ENCODE data around the gene MILR1. TPM values are rescaled to one million over a fixed set of nuclear protein-coding genes. Genes with fewer than 3 reads are reported as not detected.
"Not testable (repeated sequence)": the region's sequence is repeated elsewhere in the genome, so short reads cannot be mapped to it uniquely, and the experiment has no call there.

The MILR1 gene
- polyA plus RNA-seq, 1 donor (not counting 4 experiments of a cell fraction or from before 2014, with no cell fraction given): not detected

DNA sequence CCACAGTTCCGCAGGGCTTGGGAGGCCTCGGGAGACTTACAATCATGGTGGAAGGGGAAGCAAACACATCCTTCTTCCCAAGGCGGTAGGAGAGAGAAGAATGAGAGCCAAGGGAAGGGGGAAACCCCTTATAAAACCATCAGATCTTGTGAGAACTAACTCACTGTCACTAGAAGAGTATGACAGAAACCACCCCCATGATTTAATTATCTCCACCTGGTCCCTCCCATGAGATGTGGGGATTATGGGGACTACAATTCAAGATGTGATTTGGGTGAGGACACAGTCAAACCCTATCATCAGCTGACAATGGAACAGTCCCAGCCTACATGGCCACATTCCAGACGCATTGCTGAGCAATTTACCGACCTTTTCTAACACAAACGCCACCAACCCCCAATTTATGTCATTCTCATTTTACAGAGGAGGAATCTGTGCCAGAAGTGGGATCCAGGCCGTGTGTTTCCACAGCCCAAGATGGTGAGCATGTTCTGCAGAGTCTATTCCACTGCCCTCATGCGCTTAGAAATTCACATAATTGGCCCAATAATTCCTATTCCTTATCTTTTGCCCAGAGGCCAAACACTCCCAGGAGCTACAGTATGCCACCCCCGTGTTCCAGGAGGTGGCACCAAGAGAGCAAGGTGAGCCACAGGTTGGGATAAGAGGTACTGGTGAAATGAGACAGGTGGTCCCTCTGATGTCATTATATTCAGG, 17.3 kb downstream of the MILR1 start:
- no peaks in the 10 kb centered on the region for H3K36me3 ChIP-seq (ENCODE audit: control insufficient read depth in 2 of 2, extremely low read depth in 1 of 2, insufficient read depth in 2 of 2, low read length in 2 of 2)
- no peak for DNase-seq (ENCODE audit: low read depth, low spot score)
- H3K27ac ChIP-seq (ENCODE audit: control insufficient read depth, insufficient read depth, low read length): no peak overlapping the region
- H3K4me3 ChIP-seq (ENCODE audit: control insufficient read depth in 2 of 3, extremely low read depth in 1 of 3, insufficient read depth in 2 of 3, low read depth in 1 of 3, low read length in 3 of 3): no peak overlapping the region
- no peaks in the 10 kb centered on the region for H3K79me2 ChIP-seq (ENCODE audit: control insufficient read depth, insufficient read depth, low read length)
- H3K27me3 ChIP-seq (ENCODE audit: control insufficient read depth, extremely low read depth, insufficient read depth, low read length): peaks cover 6% of the 10 kb centered on the region
- H3K9me1 ChIP-seq (ENCODE audit: control insufficient read depth, extremely low read depth, insufficient read depth, low read length): no peaks in the 10 kb centered on the region
- no peaks in the 10 kb centered on the region for H3K4me1 ChIP-seq (ENCODE audit: control insufficient read depth, extremely low read depth, insufficient read depth, low read length)
- H3K9me3 ChIP-seq (ENCODE audit: control insufficient read depth, low read depth, low read length): no peaks in the 10 kb centered on the region
- dilution Hi-C loops (cut with MboI; ENCODE audit: extremely low pct_ligation_motif_present, low sequenced_read_pairs): no loop called here
- no peak overlapping the region for H2AFZ ChIP-seq (ENCODE audit: control insufficient read depth, low read length)
- H3K4me2 ChIP-seq (ENCODE audit: control insufficient read depth, extremely low read depth, insufficient read depth, low read depth, low read length): no peak overlapping the region
- H3K9ac ChIP-seq (ENCODE audit: control insufficient read depth, extremely low read depth, insufficient read depth, low read length): no peak overlapping the region
- FAIRE-seq: no peak
- TF ChIP-seq, protein P1, sequence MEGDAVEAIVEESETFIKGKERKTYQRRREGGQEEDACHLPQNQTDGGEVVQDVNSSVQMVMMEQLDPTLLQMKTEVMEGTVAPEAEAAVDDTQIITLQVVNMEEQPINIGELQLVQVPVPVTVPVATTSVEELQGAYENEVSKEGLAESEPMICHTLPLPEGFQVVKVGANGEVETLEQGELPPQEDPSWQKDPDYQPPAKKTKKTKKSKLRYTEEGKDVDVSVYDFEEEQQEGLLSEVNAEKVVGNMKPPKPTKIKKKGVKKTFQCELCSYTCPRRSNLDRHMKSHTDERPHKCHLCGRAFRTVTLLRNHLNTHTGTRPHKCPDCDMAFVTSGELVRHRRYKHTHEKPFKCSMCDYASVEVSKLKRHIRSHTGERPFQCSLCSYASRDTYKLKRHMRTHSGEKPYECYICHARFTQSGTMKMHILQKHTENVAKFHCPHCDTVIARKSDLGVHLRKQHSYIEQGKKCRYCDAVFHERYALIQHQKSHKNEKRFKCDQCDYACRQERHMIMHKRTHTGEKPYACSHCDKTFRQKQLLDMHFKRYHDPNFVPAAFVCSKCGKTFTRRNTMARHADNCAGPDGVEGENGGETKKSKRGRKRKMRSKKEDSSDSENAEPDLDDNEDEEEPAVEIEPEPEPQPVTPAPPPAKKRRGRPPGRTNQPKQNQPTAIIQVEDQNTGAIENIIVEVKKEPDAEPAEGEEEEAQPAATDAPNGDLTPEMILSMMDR (optimal IDR thresholded peaks at IDR 0.05 in 1 of 3, IDR thresholded peaks at IDR 0.05 in 1 of 3, conservative IDR thresholded peaks at IDR 0.05 in 1 of 3; ENCODE audit: extremely low read depth in 1 of 3, insufficient read depth in 2 of 3, low read length in 3 of 3): no peak
- TF ChIP-seq EZH2 (IDR thresholded peaks at IDR 0.05; ENCODE audit: low read length): no peak
- no peaks in the 10 kb centered on the region for H4K20me1 ChIP-seq (ENCODE audit: control insufficient read depth, extremely low read depth, insufficient read depth, low read length)

DNA sequence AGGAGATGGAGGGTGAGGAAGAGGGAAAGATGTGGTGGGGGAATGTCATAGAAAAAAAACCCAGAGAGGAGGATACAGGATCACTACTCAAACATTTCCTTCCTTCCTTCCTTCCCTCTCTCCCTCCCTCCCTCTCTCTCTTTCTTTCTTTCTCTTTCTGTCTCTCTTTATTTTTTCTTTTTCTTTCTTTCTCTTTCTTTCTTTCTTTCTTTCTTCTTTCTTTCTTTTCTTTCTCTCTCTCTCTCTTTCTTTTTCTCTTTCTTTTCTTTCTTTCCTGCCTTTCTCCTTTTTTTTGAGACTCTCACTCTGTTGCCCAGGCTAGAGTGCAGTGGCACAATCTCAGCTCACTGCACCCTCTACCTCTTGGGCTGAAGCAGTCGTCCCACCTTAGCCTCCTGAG, 17.9 kb downstream of the MILR1 start:
- H3K27ac ChIP-seq (ENCODE audit: control insufficient read depth, insufficient read depth, low read length); H3K4me2 ChIP-seq (ENCODE audit: control insufficient read depth, extremely low read depth, insufficient read depth, low read depth, low read length); H3K27me3 ChIP-seq (ENCODE audit: control insufficient read depth, extremely low read depth, insufficient read depth, low read length); H4K20me1 ChIP-seq (ENCODE audit: control insufficient read depth, extremely low read depth, insufficient read depth, low read length); H3K4me3 ChIP-seq (ENCODE audit: control insufficient read depth in 2 of 3, extremely low read depth in 1 of 3, insufficient read depth in 2 of 3, low read depth in 1 of 3, low read length in 3 of 3); H3K9me1 ChIP-seq (ENCODE audit: control insufficient read depth, extremely low read depth, insufficient read depth, low read length); DNase-seq (ENCODE audit: low read depth, low spot score); FAIRE-seq; H3K36me3 ChIP-seq (ENCODE audit: control insufficient read depth in 2 of 2, extremely low read depth in 1 of 2, insufficient read depth in 2 of 2, low read length in 2 of 2); H2AFZ ChIP-seq (ENCODE audit: control insufficient read depth, low read length); H3K9ac ChIP-seq (ENCODE audit: control insufficient read depth, extremely low read depth, insufficient read depth, low read length); H3K9me3 ChIP-seq (ENCODE audit: control insufficient read depth, low read depth, low read length); H3K4me1 ChIP-seq (ENCODE audit: control insufficient read depth, extremely low read depth, insufficient read depth, low read length); dilution Hi-C loops (cut with MboI; ENCODE audit: extremely low pct_ligation_motif_present, low sequenced_read_pairs); H3K79me2 ChIP-seq (ENCODE audit: control insufficient read depth, insufficient read depth, low read length): not testable (repeated sequence)

GRCh38 chr17:64470625-64471024, 21.7 kb downstream of the MILR1 start:
- no peaks in the 10 kb centered on the region for H3K9me3 ChIP-seq (ENCODE audit: control insufficient read depth, low read depth, low read length)
- H4K20me1 ChIP-seq (ENCODE audit: control insufficient read depth, extremely low read depth, insufficient read depth, low read length): no peaks in the 10 kb centered on the region
- H3K4me2 ChIP-seq (ENCODE audit: control insufficient read depth, extremely low read depth, insufficient read depth, low read depth, low read length): no peak overlapping the region
- no peak overlapping the region for H3K9ac ChIP-seq (ENCODE audit: control insufficient read depth, extremely low read depth, insufficient read depth, low read length)
- dilution Hi-C loops (cut with MboI; ENCODE audit: extremely low pct_ligation_motif_present, low sequenced_read_pairs): no loop called here
- FAIRE-seq: no peak
- TF ChIP-seq EZH2 (IDR thresholded peaks at IDR 0.05; ENCODE audit: low read length): no peak
- TF ChIP-seq, protein P1 (optimal IDR thresholded peaks at IDR 0.05 in 1 of 3, IDR thresholded peaks at IDR 0.05 in 1 of 3, conservative IDR thresholded peaks at IDR 0.05 in 1 of 3; ENCODE audit: extremely low read depth in 1 of 3, insufficient read depth in 2 of 3, low read length in 3 of 3): no peak
- H3K27ac ChIP-seq (ENCODE audit: control insufficient read depth, insufficient read depth, low read length): no peak overlapping the region
- H3K9me1 ChIP-seq (ENCODE audit: control insufficient read depth, extremely low read depth, insufficient read depth, low read length): no peaks in the 10 kb centered on the region
- H3K4me3 ChIP-seq (ENCODE audit: control insufficient read depth in 2 of 3, extremely low read depth in 1 of 3, insufficient read depth in 2 of 3, low read depth in 1 of 3, low read length in 3 of 3): no peak overlapping the region
- DNase-seq (ENCODE audit: low read depth, low spot score): no peak
- peaks cover 6% of the 10 kb centered on the region for H3K27me3 ChIP-seq (ENCODE audit: control insufficient read depth, extremely low read depth, insufficient read depth, low read length)
- H3K4me1 ChIP-seq (ENCODE audit: control insufficient read depth, extremely low read depth, insufficient read depth, low read length): no peaks in the 10 kb centered on the region
- no peak overlapping the region for H2AFZ ChIP-seq (ENCODE audit: control insufficient read depth, low read length)
- no peaks in the 10 kb centered on the region for H3K36me3 ChIP-seq (ENCODE audit: control insufficient read depth in 2 of 2, extremely low read depth in 1 of 2, insufficient read depth in 2 of 2, low read length in 2 of 2)
- H3K79me2 ChIP-seq (ENCODE audit: control insufficient read depth, insufficient read depth, low read length): no peaks in the 10 kb centered on the region
